Neural cell (in vitro differentiated cells): ENCODE measurements around the gene RNGTT. TPM values are rescaled to one million over a fixed set of nuclear protein-coding genes. Genes with fewer than 3 reads are reported as not detected.
"Not testable (repeated sequence)": the region's sequence is repeated elsewhere in the genome, so short reads cannot be mapped to it uniquely, and the experiment has no call there.

ENCODE experiments used
- H2AFZ ChIP-seq: fragments of 200-600, 300-800 bp; sonication (generic), shearing (Covaris generic); 2 replicates; pipeline ENCODE4 v1.6.0; 2014; ENCODE audit warnings: low read depth, mild to moderate bottlenecking, antibody characterized with exemption, low read length, moderate library complexity
- H3F3A ChIP-seq: fragments of 200-600 bp; shearing (Covaris generic); 2 replicates; pipeline ENCODE4 v1.6.1; 2016; ENCODE audit warnings: mild to moderate bottlenecking, moderate library complexity, mixed read lengths, antibody characterized with exemption, low read length; ENCODE audit not compliant: insufficient read depth, poor library complexity, severe bottlenecking
- H3K27ac ChIP-seq: fragments of 200-600, 300-800 bp; sonication (generic), shearing (Covaris generic); 2 replicates; pipeline ENCODE4 v1.5.1; 2014; ENCODE audit warnings: mild to moderate bottlenecking, low read length, moderate library complexity
- H3K27me3 ChIP-seq: fragments of 300-800, 200-600 bp; sonication (generic), shearing (Covaris generic); 2 replicates; pipeline ENCODE4 v1.6.0; 2014; ENCODE audit warnings: mild to moderate bottlenecking, low read depth, low read length, moderate library complexity; ENCODE audit not compliant: insufficient read depth
- H3K36me3 ChIP-seq: fragments of 300-800, 200-600 bp; sonication (generic), shearing (Covaris generic); 2 replicates; pipeline ENCODE4 v1.5.1; 2014; ENCODE audit warnings: mild to moderate bottlenecking, antibody characterized with exemption, low read length, moderate library complexity; ENCODE audit not compliant: insufficient read depth
- H3K4me2 ChIP-seq: fragments of 300-800, 200-600 bp; sonication (generic), shearing (Covaris generic); 2 replicates; pipeline ENCODE4 v1.6.0; 2014; ENCODE audit warnings: mild to moderate bottlenecking, low read length
- H3K4me3 ChIP-seq: fragments of 300-800, 200-600 bp; sonication (generic), shearing (Covaris generic); 2 replicates; pipeline ENCODE4 v1.5.1; 2014; ENCODE audit warnings: mild to moderate bottlenecking, low read length, moderate library complexity
- H3K79me2 ChIP-seq: fragments of 200-600 bp; shearing (Covaris generic); replicated peaks from 2 replicates; pipeline ENCODE4 v1.6.0; 2014; ENCODE audit warnings: mild to moderate bottlenecking, low read length, moderate library complexity; ENCODE audit not compliant: insufficient read depth
- H3K9ac ChIP-seq: fragments of 300-800, 200-600 bp; sonication (generic), shearing (Covaris generic); 2 replicates; pipeline ENCODE4 v1.6.1; 2016; ENCODE audit warnings: mild to moderate bottlenecking, low read length, mixed read lengths
- H3K9me2 ChIP-seq: fragments of 200-600 bp; shearing (Covaris generic); 2 replicates; pipeline ENCODE4 v1.6.1; 2016; ENCODE audit warnings: mild to moderate bottlenecking, low read length, mixed read lengths; ENCODE audit not compliant: insufficient read depth
- H3K9me3 ChIP-seq: fragments of 200-600, 300-800 bp; sonication (generic), shearing (Covaris generic); 2 replicates; pipeline ENCODE4 v1.6.1; 2016; ENCODE audit warnings: mild to moderate bottlenecking, mixed run types, low read length, moderate library complexity, mixed read lengths
- H4K20me1 ChIP-seq: fragments of 200-600 bp; shearing (Covaris generic); 2 replicates; pipeline ENCODE4 v1.6.1; 2016; ENCODE audit warnings: mild to moderate bottlenecking, mixed run types; ENCODE audit not compliant: insufficient read depth
- EP300 ChIP-seq: fragments of 450-650 bp; conservative IDR thresholded peaks from 2 replicates; pipeline ENCODE4 v1.6.1; 2014; ENCODE audit warnings: antibody characterized with exemption, mild to moderate bottlenecking, moderate library complexity; ENCODE audit not compliant: poor library complexity, severe bottlenecking
- EZH2 ChIP-seq: fragments of 200-600, 300-800 bp; shearing (Covaris generic), sonication (generic); IDR thresholded peaks from 2 replicates; pipeline ENCODE4 v1.6.1; 2014; ENCODE audit warnings: antibody characterized with exemption, low read length, borderline replicate concordance, mild to moderate bottlenecking; ENCODE audit not compliant: insufficient read depth, poor library complexity, severe bottlenecking
- MXI1 ChIP-seq: fragments of 450-650 bp; conservative IDR thresholded peaks from 2 replicates; pipeline ENCODE4 v1.6.1; 2014; ENCODE audit warnings: antibody characterized with exemption, mild to moderate bottlenecking; ENCODE audit not compliant: poor library complexity, severe bottlenecking
- POLR2AphosphoS5 ChIP-seq: IDR thresholded peaks from 2 replicates; pipeline ENCODE4 v1.6.1; 2012
- RAD21 ChIP-seq: fragments of 450-650 bp; conservative IDR thresholded peaks from 2 replicates; pipeline ENCODE4 v1.6.1; 2014; ENCODE audit warnings: antibody characterized with exemption, mild to moderate bottlenecking, moderate library complexity
- SMC3 ChIP-seq: fragments of 450-650 bp; conservative IDR thresholded peaks from 2 replicates; pipeline ENCODE4 v1.6.1; 2014; ENCODE audit warnings: antibody characterized with exemption, mild to moderate bottlenecking, moderate library complexity; ENCODE audit not compliant: poor library complexity
- TAF1 ChIP-seq: IDR thresholded peaks from 2 replicates; pipeline ENCODE4 v1.6.1; 2012; ENCODE audit warnings: low read depth
- polyA plus RNA-seq: library from polyadenylated mRNA; depleted of rRNA; stranded (reverse); fragments of >200 nt; gene quantifications from 2 replicates; pipeline ENCODE4 v1.2.3, GENCODE V29; 2014
- TF ChIP-seq, protein P1 (sequence below): IDR thresholded peaks from 2 replicates; pipeline ENCODE4 v1.6.1; 2012; ENCODE audit warnings: borderline replicate concordance
- TF ChIP-seq, protein P2 (sequence below): fragments of 450-650 bp; IDR thresholded peaks from 2 replicates; pipeline ENCODE4 v1.5.1; 2014; ENCODE audit warnings: antibody characterized with exemption, mild to moderate bottlenecking, moderate library complexity; ENCODE audit not compliant: poor library complexity, severe bottlenecking

RNGTT gene
- polyA plus RNA-seq, 1 donor from 2014 or later = 28.3 TPM

DNA sequence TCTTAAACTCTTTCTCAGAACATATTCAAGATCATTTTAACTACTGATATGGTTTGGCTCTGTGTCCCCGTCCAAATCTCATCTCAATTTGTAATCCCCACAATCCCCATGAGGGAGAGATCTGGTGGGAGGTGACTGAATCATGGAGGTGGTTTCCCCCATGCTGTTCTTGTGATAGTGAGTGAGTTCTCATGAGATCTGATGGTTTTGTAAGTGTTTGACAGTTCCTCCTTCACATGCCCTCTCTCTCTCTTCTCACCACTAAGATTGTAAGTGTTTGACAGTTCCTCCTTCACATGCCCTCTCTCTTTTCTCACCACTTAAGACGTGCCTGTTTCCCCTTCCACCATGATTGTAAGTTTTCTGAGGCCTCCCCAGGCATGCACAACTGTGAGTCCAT lies 56.3 kb downstream of the RNGTT start:
- H3K4me3 ChIP-seq = not testable (repeated sequence)

DNA sequence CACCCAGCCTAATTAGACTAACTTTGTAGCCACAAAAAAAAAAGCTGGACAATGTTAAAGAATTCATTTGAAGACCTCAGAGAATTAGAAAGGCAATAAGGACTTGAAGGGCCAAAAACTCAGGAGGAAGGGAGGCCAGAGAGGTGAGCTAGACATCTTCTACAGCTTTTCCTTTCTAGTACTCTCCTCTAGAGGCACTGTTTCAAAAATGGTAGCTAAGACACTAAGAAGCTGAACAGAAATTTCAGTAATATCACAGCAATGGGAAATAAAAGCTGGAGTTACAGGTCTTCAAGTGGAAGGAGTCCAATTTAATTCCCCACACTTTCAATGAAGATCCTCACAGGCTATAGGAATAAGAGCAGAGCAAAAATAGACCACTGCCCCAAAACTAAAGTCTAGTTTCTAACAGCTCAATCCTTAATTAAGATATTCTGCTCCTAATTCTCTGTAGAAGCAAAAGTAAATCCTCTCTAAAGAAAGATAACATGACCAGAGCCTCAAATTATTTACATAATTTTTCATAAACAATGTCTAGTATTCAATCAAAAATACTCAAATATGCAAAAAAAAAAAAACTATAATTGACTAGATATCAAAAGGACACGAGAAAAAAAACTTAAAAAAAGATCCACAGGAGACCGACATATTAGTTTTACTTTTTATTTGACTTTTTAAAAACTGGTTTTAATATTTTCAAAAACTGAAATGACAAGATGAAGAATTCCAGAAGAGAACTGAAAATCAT lies 63.7 kb downstream of the RNGTT start:
- Histone ChIP-seq H3K27me3 (no peaks in the 10 kb centered on the region), H4K20me1 (no peaks in the 10 kb centered on the region), H3K27ac (no peak overlapping the region), H3K9me3 (no peaks in the 10 kb centered on the region), H3K9me2 (no peaks in the 10 kb centered on the region), H3K36me3 (no peaks in the 10 kb centered on the region), H3K4me3 (no peak overlapping the region), H3K79me2 (no peaks in the 10 kb centered on the region), H2AFZ (no peak overlapping the region), H3K9ac (no peak overlapping the region), H3F3A (no peaks in the 10 kb centered on the region), H3K4me2 (no peak overlapping the region)
- TF ChIP-seq, protein P1, sequence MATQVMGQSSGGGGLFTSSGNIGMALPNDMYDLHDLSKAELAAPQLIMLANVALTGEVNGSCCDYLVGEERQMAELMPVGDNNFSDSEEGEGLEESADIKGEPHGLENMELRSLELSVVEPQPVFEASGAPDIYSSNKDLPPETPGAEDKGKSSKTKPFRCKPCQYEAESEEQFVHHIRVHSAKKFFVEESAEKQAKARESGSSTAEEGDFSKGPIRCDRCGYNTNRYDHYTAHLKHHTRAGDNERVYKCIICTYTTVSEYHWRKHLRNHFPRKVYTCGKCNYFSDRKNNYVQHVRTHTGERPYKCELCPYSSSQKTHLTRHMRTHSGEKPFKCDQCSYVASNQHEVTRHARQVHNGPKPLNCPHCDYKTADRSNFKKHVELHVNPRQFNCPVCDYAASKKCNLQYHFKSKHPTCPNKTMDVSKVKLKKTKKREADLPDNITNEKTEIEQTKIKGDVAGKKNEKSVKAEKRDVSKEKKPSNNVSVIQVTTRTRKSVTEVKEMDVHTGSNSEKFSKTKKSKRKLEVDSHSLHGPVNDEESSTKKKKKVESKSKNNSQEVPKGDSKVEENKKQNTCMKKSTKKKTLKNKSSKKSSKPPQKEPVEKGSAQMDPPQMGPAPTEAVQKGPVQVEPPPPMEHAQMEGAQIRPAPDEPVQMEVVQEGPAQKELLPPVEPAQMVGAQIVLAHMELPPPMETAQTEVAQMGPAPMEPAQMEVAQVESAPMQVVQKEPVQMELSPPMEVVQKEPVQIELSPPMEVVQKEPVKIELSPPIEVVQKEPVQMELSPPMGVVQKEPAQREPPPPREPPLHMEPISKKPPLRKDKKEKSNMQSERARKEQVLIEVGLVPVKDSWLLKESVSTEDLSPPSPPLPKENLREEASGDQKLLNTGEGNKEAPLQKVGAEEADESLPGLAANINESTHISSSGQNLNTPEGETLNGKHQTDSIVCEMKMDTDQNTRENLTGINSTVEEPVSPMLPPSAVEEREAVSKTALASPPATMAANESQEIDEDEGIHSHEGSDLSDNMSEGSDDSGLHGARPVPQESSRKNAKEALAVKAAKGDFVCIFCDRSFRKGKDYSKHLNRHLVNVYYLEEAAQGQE = no peak
- no peak for TF ChIP-seq RAD21
- TF ChIP-seq MXI1 = no peak
- no peak for TF ChIP-seq TAF1
- TF ChIP-seq SMC3 = no peak
- no peak for TF ChIP-seq POLR2AphosphoS5
- TF ChIP-seq EP300 = no peak
- no peak for TF ChIP-seq EZH2
- TF ChIP-seq, protein P2, sequence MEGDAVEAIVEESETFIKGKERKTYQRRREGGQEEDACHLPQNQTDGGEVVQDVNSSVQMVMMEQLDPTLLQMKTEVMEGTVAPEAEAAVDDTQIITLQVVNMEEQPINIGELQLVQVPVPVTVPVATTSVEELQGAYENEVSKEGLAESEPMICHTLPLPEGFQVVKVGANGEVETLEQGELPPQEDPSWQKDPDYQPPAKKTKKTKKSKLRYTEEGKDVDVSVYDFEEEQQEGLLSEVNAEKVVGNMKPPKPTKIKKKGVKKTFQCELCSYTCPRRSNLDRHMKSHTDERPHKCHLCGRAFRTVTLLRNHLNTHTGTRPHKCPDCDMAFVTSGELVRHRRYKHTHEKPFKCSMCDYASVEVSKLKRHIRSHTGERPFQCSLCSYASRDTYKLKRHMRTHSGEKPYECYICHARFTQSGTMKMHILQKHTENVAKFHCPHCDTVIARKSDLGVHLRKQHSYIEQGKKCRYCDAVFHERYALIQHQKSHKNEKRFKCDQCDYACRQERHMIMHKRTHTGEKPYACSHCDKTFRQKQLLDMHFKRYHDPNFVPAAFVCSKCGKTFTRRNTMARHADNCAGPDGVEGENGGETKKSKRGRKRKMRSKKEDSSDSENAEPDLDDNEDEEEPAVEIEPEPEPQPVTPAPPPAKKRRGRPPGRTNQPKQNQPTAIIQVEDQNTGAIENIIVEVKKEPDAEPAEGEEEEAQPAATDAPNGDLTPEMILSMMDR = no peak

More for the DNA sequence above, 56.3 kb downstream of the RNGTT start:
- H4K20me1 ChIP-seq, H2AFZ ChIP-seq, H3K9ac ChIP-seq, H3K79me2 ChIP-seq, H3F3A ChIP-seq, H3K36me3 ChIP-seq, H3K27me3 ChIP-seq, H3K9me3 ChIP-seq, H3K9me2 ChIP-seq, H3K27ac ChIP-seq, H3K4me2 ChIP-seq: not testable (repeated sequence)
